GM10847 (cell line): ENCODE data around the gene NF1.

Experiments
- POLR2A ChIP-seq: IDR thresholded peaks from 2 replicates; pipeline ENCODE4 v1.6.1; 2011; ENCODE audit not compliant: insufficient read length; ENCODE audit errors: extremely low read depth

The NF1 gene

GRCh38 chr17:31073411-31073810 lies 21.4 kb upstream of the NF1 start:
- TF ChIP-seq POLR2A, result no peak

DNA sequence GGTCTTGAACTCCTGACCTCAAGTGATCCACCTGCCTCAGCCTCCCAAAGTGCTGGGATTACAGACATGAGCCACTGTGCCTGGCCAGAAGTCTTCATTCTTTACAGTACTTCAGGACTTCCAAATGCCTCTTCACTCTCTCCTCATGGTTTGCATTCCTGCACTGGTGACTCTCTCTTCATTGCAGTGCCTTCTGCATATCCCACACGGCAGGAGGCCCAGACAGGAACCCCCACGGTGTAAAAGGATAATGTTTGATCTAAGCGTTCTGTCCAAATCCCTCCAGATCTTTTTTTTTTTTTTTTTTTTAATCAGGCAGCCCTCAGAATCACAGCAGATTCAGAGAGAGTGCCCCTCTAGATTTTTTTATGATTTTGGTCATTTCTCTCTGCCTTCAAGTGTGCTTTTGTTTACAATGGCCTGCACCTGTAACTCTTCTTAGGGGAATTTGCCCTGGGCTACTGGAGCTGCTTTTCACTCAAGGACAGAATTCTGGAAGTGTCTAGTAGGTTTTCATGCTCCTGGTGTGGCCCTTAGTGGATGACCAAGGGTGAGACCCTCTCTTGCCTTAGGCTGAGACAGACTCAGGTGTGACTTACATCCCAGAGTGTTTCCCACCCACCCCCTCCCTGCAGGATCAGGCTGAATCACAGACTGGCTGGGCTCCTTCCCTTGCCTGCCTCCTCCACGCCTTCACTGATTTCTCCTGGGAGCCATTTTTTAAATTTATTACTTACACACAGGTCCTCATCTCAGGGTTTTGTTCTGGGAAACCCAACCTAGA lies 19.8 kb upstream of the NF1 start:
- TF ChIP-seq POLR2A, result no peak

DNA sequence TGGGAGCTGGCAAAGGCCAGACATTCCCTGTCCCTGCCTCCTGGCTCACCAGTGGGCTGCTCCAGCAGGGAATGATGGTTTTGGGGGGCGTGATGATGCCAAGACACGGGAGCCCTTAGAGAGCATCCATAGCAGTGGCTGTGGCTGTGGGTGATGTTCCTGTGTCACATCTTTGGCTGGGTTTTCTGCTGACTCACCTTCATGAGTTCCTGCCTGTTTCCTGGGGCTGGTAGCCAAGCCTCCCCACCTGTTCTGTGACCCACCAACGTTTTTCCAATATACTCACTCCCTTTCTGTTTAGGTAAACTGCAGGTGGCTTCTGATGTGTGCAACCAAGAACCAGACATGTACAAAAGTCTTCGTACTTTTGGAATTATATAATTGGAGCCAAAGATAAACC lies 16.5 kb upstream of the NF1 start:
- TF ChIP-seq POLR2A, result no peak

DNA sequence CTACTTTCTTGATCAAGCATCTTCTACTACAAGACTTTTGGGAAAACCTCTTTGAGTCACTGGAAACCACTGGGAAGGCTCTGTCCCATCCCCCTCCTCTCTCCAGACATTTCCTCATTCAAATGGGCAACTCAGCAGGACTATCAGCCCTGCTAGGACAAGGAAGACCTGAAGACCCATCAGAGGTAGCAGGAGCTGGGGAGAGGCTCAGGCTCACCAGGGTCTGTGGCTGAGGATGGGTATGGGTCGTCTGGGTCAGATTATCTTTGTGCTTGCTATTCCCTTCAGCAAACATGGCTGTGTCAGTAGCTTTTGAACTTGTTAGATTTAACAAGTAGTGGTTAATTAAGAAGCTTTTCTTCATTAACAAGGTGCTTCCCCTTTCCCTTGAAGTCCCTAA lies 15.0 kb upstream of the NF1 start:
- TF ChIP-seq POLR2A, result no peak

GRCh38 chr17:31085563-31085962 lies 9.2 kb upstream of the NF1 start:
- no peak for TF ChIP-seq POLR2A

- TF ChIP-seq POLR2A, result no peak
Measured at GRCh38 chr17:31089471-31089870, 5.3 kb upstream of the NF1 start.

- TF ChIP-seq POLR2A, result no peak
Measured at GRCh38 chr17:31092475-31093064, 2.2 kb upstream of the NF1 start.

DNA sequence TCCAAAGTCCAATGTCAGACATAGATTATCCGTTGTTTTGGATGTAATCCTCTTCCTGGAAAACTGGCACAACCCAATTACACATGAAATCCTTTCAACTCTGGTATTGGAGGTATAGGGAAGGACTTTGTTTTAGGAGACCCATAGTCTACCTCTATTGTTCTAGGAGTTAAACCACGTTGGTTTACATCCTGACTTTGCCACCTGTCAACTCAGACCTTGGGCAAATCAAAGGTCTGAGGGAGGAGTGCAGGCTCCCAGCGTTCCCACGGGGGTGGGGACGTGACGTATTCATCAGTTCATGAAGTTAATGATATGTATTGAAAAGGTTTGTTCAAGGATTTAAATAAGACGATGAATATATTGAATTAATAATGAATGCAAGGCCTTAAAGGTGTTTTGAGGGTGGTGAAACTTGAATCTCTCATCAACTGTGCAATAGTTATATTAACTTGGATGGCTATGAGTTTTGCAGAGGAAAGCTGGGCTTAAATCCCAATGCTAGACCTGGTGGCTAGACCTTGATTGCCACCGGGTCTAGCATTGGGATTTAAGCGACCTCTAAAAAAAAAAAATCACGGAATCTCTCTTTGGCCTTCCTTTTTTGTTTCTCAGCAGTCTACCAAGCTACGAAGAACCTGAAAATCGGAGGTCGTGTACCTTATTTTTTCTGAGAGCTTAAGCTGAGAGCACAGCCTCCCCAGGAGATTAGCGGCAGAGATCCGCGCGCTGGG lies 744 bp upstream of the NF1 start:
- TF ChIP-seq POLR2A, result no peak

GRCh38 chr17:31095236-31096105 lies 694 bp downstream of the NF1 start:
- TF ChIP-seq POLR2A, result no peak

DNA sequence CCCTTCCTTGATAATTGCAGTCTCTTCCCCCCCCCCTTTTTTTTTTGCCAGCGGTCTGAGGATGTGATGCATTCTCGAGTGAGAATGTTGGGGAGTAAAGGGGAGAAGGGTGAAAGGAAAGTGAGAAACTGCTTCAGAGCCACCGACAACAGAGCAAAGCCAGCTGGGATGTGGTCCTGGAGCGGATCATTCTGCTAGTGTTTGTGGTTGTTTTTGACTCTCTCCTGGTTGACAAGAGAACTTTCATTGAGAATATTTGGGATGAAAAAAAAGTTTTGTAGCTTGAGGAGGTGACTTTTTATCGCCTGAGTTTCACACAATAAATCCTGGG lies 1.3 kb downstream of the NF1 start:
- TF ChIP-seq POLR2A, result no peak

GRCh38 chr17:31099016-31099415 lies 4.2 kb downstream of the NF1 start:
- no peak for TF ChIP-seq POLR2A

DNA sequence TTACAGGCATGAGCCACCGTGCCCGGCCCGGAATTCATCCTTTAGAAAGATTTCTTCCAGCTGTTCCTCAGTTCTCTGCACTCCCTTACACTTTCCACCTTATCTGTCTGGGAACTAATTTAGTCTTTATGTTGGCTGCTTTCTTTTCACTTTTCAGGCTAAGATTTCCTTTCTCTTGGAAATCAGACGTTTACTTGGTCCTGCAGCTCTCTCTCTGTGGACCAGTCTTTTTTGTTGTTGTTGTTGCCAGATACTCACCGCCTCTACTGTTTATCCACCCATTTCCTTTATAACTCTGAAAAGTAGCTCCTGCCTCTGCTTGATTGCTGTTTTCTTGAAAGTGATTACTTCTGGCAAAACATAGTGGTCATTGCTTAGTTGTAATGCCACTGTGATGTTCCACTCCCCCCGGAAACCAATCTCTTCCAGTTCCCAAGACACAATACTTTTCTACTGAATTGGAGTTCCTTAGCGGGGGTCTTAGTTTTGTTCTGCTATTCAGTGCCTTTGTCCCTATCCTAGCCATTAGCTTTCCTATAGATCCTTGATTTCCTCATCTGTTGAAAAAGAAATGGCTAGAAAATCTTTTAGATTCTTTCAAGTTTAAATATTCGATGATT lies 6.2 kb downstream of the NF1 start:
- no peak for TF ChIP-seq POLR2A

GRCh38 chr17:31101943-31102342 lies 7.2 kb downstream of the NF1 start:
- TF ChIP-seq POLR2A, result no peak

DNA sequence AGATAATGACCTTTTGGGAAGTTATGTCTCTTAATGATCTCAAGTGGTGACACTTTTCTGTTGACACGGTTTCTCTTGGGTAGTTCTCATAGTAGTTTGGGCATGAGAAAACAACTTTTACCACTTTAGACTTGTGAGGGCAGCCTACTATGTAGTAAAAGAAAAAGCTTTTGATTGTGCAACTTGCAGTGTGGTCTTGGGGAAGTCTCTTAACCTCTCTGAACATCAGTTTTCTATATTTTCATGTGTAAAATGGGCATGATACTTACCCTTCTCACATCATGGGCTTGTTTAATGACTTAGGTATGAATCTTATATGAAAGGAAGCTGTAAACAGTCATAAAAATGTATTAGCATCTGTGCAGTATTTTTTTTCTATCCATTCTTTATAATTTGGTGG lies 11.2 kb downstream of the NF1 start:
- no peak for TF ChIP-seq POLR2A

DNA sequence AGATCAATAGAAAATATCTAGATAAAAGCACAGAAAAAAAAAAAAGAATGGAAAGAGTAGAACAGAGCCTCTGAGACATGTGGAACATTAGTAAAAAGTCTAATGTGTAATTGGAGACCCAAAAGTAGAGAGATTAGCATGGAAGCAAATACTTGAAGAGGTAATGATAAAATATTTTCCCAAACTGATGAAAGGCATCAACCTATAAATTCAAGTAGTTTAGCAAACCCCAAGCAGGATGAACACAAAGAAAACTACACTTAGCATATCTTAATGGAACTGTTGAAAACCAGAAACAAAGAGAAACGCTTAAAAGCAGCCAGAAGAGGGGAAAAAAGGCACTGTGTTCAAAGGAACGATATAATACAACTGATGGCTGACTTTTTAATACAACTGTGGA lies 16.4 kb downstream of the NF1 start:
- TF ChIP-seq POLR2A, result no peak

DNA sequence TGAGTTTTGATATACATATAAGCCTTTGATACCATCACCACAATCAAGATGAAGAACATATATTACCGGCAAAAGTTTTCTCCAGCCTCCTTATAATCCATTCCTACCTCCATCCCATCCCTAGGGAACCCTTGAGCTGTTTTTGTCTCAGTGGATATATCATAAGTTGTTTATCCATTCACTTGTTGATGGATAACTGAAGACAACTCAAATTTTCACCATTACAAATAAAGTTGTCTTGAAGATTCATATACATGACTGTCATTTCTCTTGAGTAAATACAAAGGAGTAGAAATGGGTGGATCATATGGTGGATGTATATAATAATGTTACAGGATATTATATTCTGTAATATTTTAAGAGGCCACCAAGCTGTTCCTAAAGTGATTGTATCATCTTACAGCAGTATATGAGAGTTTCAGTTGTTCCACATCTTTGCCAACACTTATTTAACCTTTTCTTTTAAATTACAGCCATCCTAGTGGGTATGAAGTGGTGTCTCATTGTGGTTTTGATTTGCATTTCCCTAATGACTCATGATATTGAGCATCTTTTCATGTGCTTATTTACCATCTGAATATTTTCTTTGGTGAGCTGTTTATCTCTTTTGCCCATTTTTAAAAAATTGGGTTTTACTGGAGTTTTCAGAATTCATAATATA lies 17.4 kb downstream of the NF1 start:
- TF ChIP-seq POLR2A, result no peak
